GM18505 (cell line): ENCODE data around the gene DLX6.

Experiments used
- ATAC-seq: cut with Tn5 transposase; IDR thresholded peaks from one replicate; pipeline ENCODE4 v1.9.1; 2021; ENCODE audit not compliant: unreplicated experiment
- POLR2A ChIP-seq: IDR thresholded peaks from 4 replicates; pipeline ENCODE4 v1.6.1; 2011; ENCODE audit warnings: borderline replicate concordance; ENCODE audit not compliant: insufficient read depth, insufficient read length; ENCODE audit errors: extremely low read depth

The DLX6 gene

DNA sequence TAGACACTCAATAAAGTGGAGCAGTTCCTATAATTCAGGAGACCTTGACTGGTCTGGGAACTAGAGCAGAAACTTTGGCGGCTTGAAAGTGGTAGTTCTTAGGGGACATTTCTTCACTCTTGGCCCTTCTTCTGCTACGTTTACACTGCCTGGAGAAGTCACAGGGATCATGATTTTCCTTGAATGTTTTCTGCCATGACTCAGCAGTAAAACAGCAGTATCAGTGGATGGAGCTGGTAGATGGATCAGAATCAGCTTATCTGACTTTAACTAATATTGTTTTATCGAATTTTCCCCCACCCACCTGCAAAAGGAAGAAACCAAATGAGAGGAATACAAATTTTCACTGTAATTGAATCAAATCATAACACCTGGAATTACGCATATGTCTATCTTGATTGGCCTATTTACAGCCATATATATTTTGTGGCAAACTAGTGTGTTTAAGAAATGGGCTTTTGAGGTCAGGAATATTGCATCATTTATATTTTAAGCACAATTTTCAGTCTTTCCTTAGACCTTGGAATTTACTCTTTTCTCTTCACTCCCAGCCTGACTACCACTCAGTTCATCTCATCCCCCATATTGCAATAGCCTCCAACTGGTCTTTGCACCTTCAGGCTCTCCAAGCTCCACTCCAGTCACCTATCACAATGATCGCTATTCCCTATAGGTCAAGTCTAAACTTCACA lies 34.2 kb downstream of the DLX6 start:
- ATAC-seq = no peak

GRCh38 chr7:97043281-97043680 lies 37.9 kb downstream of the DLX6 start:
- ATAC-seq = no peak
- no peak for TF ChIP-seq POLR2A

More for the DNA sequence above, 34.2 kb downstream of the DLX6 start:
- no peak for TF ChIP-seq POLR2A
